H1 (cell line): ENCODE measurements around the gene CHST13.

Experiments used
- ASH2L ChIP-seq: fragments of 200-600, 300-600 bp; sonication (generic); IDR thresholded peaks from one replicate; pipeline ENCODE4 v1.7.1; 2017; ENCODE audit warnings: low read length
- CTCF ChIP-seq, 3 experiments: IDR thresholded peaks; 1 replicate in 2 of 3; 2 replicates in 1 of 3; pipeline versions ENCODE4 v1.5.1 to v1.6.1; 2011; ENCODE audit warnings: low read length in 3 of 3, mild to moderate bottlenecking in 3 of 3, inconsistent platforms in 2 of 3, low read depth in 1 of 3, moderate library complexity in 1 of 3; ENCODE audit not compliant: insufficient read depth in 1 of 3; ENCODE audit errors: control extremely low read depth in 1 of 3
- EP300 ChIP-seq, 2 experiments: IDR thresholded peaks; 1 replicate in 1 of 2; 2 replicates in 1 of 2; pipeline ENCODE4 v1.6.1; 2011 to 2012; ENCODE audit warnings: low read depth in 2 of 2, low read length in 2 of 2, mild to moderate bottlenecking in 2 of 2, borderline replicate concordance in 1 of 2, inconsistent platforms in 1 of 2, moderate library complexity in 1 of 2
- GTF2F1 ChIP-seq: IDR thresholded peaks from 2 replicates; pipeline ENCODE4 v1.6.1; 2012; ENCODE audit warnings: low read depth, low read length, improper control_type of control experiment, borderline replicate concordance
- PHF8 ChIP-seq: fragments of 200-600 bp; sonication (generic); conservative IDR thresholded peaks from 2 replicates; pipeline ENCODE4 v1.7.1; 2012; ENCODE audit warnings: low read depth, mild to moderate bottlenecking, inconsistent platforms, low read length, moderate library complexity
- POLR2A ChIP-seq, 2 experiments: IDR thresholded peaks; 1 replicate in 1 of 2; 2 replicates in 1 of 2; pipeline ENCODE4 v1.6.1; 2011; ENCODE audit warnings: low read depth in 2 of 2, low read length in 2 of 2, mild to moderate bottlenecking in 2 of 2; ENCODE audit errors: control extremely low read depth in 1 of 2
- POLR2AphosphoS5 ChIP-seq: IDR thresholded peaks from 2 replicates; pipeline ENCODE4 v1.6.1; 2011; ENCODE audit warnings: low read depth, low read length
- SIN3A ChIP-seq, 2 experiments: IDR thresholded peaks in 1 of 2; conservative IDR thresholded peaks in 1 of 2; 2 replicates each; pipeline ENCODE4 v1.6.1; 2011 to 2012; ENCODE audit warnings: low read length in 2 of 2, improper control_type of control experiment in 1 of 2, low read depth in 1 of 2, mild to moderate bottlenecking in 1 of 2
- TAF1 ChIP-seq: IDR thresholded peaks from 2 replicates; pipeline ENCODE4 v1.6.1; 2011; ENCODE audit warnings: mild to moderate bottlenecking, low read depth, low read length
- TAF7 ChIP-seq: optimal IDR thresholded peaks from 2 replicates; pipeline ENCODE3; 2011; ENCODE audit warnings: low read depth, mild to moderate bottlenecking, inconsistent platforms, low read length, moderate library complexity, borderline replicate concordance
- TF ChIP-seq, protein P1 (sequence below): IDR thresholded peaks from 2 replicates; pipeline ENCODE4 v1.6.1; 2011; ENCODE audit warnings: low read length, improper control_type of control experiment

DNA sequence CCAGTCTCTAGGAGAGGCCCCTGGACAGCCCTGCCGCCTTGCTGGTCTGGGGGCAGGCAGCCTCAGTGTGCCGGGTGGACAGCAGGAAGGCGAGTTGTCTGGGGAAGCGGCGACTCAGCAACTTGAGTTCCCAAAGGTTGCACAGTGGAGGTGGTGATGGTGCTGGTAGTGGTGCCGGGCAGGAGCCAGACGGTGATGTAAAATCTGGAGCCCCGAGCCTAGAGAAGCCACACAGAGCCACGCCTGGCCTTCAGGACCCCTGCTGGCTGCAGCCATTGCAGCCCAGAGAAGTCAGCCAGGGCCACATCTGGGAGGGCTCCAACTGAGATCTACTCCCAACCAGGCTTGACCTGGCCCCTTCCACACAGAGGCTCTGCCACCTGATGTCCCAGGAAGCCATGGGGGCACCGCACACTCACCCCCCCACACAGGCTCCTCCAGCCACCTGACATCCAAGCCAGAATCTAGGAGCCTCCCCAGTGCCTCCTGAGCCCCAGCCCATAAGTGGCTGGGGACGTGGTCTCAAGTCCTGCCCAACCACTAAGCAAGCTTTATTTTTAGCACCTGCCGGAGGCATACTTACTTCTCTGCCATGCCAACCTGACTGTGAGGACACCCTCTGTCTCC, 26.0 kb downstream of the CHST13 start:
- TF ChIP-seq EP300 (IDR thresholded peaks at IDR 0.05; ENCODE audit: borderline replicate concordance in 1 of 2, low read depth in 2 of 2, low read length in 2 of 2) (no peak), TAF7 (no peak), CTCF (IDR thresholded peaks at IDR 0.05; ENCODE audit: control extremely low read depth in 1 of 3, insufficient read depth in 1 of 3, low read depth in 1 of 3, low read length in 3 of 3) (no peak), POLR2AphosphoS5 (no peak), GTF2F1 (no peak), PHF8 (no peak), TAF1 (no peak), SIN3A (conservative IDR thresholded peaks at IDR 0.05 in 1 of 2, IDR thresholded peaks at IDR 0.05 in 1 of 2; ENCODE audit: low read depth in 1 of 2, low read length in 2 of 2) (no peak), POLR2A (IDR thresholded peaks at IDR 0.05; ENCODE audit: control extremely low read depth in 1 of 2, low read depth in 2 of 2, low read length in 2 of 2) (no peak), ASH2L (no peak)
- TF ChIP-seq, protein P1, sequence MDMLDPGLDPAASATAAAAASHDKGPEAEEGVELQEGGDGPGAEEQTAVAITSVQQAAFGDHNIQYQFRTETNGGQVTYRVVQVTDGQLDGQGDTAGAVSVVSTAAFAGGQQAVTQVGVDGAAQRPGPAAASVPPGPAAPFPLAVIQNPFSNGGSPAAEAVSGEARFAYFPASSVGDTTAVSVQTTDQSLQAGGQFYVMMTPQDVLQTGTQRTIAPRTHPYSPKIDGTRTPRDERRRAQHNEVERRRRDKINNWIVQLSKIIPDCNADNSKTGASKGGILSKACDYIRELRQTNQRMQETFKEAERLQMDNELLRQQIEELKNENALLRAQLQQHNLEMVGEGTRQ, result no peak
